GM20431 (cell line): Measurements from ENCODE around the gene OTUB2.

Experiments
- in situ Hi-C: fragments of 300-500 bp; cut with MseI, MboI; formaldehyde crosslinking; loops from one replicate; pipeline ENCODE4 v1.15.0; 2020; ENCODE audit warnings: low sequenced_read_pairs; ENCODE audit not compliant: unreplicated experiment

The OTUB2 gene

GRCh38 chr14:94026173-94026888 is at the start of gene OTUB2:
Gene OTUB2 (plus strand): TSS chr14:94026340. CDS start chr14:94026538, 198 bp downstream.
- in situ Hi-C loops, result no loop called here

GRCh38 chr14:93976477-93977057 is 49.6 kb upstream of the OTUB2 start, which contains the start of gene ASB2:
Gene ASB2 (minus strand): TSS chr14:93976570. CDS start chr14:93964539, 12,031 bp downstream.
- in situ Hi-C loops, result no loop called here

- in situ Hi-C loops, result no loop called here
Measured at GRCh38 chr14:93977171-93977570, 49.0 kb upstream of the OTUB2 start.

GRCh38 chr14:93977790-93978581 is 48.2 kb upstream of the OTUB2 start:
- in situ Hi-C loops, result no loop called here

- in situ Hi-C loops, result no loop called here
Measured at GRCh38 chr14:93978735-93979134, 47.4 kb upstream of the OTUB2 start.

GRCh38 chr14:93980456-93981201 is 45.5 kb upstream of the OTUB2 start:
- in situ Hi-C loops, result no loop called here

- in situ Hi-C loops, result no loop called here
Measured at GRCh38 chr14:93981316-93982229, 44.6 kb upstream of the OTUB2 start.

GRCh38 chr14:93982230-93983007 is 43.7 kb upstream of the OTUB2 start:
- in situ Hi-C loops, result no loop called here

- in situ Hi-C loops, result no loop called here
Measured at GRCh38 chr14:93984070-93984469, 42.1 kb upstream of the OTUB2 start.

- in situ Hi-C loops, result no loop called here
Measured at GRCh38 chr14:93984987-93985410, 41.1 kb upstream of the OTUB2 start.

- in situ Hi-C loops, result no loop called here
Measured at GRCh38 chr14:93986955-93987354, 39.2 kb upstream of the OTUB2 start.

GRCh38 chr14:93987376-93987775 is 38.8 kb upstream of the OTUB2 start:
- in situ Hi-C loops, result no loop called here

- in situ Hi-C loops, result no loop called here
Measured at GRCh38 chr14:93987815-93988476, 38.2 kb upstream of the OTUB2 start.

GRCh38 chr14:93989939-93990338 is 36.2 kb upstream of the OTUB2 start:
- in situ Hi-C loops, result no loop called here

GRCh38 chr14:93991212-93991611 is 34.9 kb upstream of the OTUB2 start:
- in situ Hi-C loops, result no loop called here

- in situ Hi-C loops, result no loop called here
Measured at GRCh38 chr14:93991649-93992048, 34.5 kb upstream of the OTUB2 start.

- in situ Hi-C loops, result no loop called here
Measured at GRCh38 chr14:93993382-93993781, 32.8 kb upstream of the OTUB2 start.
